Measurements from ENCODE around the gene CEP250. TPM values are rescaled to one million over a fixed set of nuclear protein-coding genes. Genes with fewer than 3 reads are reported as not detected.
"Not testable (repeated sequence)": the region's sequence is repeated elsewhere in the genome, so short reads cannot be mapped to it uniquely, and the experiment has no call there.

Gene CEP250
- total RNA-seq, 1 experiment from 2014 or later, result 37.3 TPM

- DNase-seq, result no peak
Measured at GRCh38 chr20:35541118-35541782, 85.9 kb downstream of the CEP250 start.

DNA sequence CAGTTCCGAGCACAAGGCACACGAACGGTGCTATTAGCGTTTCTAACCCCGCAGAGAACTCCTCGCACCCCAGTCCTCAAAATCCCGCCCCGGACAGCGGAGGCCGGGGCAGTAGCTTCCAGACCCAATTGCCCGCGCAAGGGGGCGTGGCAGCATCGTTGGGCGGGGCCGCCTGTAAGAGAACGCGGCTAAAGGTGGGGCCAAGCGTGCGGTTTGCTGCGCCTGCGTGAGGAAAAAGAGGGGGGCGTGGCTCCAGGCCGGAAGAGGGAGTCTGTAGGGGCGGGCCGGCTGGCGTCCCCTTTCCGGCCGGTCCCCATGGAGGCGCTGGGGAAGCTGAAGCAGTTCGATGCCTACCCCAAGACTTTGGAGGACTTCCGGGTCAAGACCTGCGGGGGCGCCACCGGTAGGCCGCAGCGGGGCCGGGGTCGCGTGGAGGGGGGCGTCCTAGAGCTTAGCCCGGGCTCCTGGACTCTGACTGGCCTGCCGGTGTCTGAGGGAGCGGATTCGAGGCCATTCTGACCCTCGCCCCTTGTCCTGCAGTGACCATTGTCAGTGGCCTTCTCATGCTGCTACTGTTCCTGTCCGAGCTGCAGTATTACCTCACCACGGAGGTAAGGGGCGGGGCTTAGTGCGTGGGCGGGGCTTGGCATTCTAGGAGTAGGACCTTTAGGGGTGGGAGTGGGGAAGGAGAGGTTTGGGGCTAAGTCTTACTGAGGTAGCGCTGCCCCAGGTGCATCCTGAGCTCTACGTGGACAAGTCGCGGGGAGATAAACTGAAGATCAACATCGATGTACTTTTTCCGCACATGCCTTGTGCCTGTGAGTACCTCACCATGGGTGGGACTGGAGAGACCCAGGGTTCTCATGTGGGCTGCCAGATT is 86.6 kb downstream of the CEP250 start, which contains the start of gene ERGIC3:
ERGIC3 (plus strand) TSS at position 296 of the 880 bp plus-strand sequence; CDS start at position 316, 20 bp downstream.
- Histone ChIP-seq H3K27me3 (no peaks in the 10 kb centered on the region), H3K9me3 (no peaks in the 10 kb centered on the region), H3K4me3 (peak within 1 kb of the TSS; percentile 80), H3K36me3 (peaks cover 41% of the 10 kb centered on the region)
- DNase-seq, result peak; percentile 98

More at GRCh38 chr20:35541118-35541782, 85.9 kb downstream of the CEP250 start:
- peak overlapping the region; percentile 80 for H3K4me3 ChIP-seq
- H3K9me3 ChIP-seq, result no peaks in the 10 kb centered on the region
- H3K36me3 ChIP-seq, result peaks cover 35% of the 10 kb centered on the region
- H3K27me3 ChIP-seq, result no peaks in the 10 kb centered on the region

DNA sequence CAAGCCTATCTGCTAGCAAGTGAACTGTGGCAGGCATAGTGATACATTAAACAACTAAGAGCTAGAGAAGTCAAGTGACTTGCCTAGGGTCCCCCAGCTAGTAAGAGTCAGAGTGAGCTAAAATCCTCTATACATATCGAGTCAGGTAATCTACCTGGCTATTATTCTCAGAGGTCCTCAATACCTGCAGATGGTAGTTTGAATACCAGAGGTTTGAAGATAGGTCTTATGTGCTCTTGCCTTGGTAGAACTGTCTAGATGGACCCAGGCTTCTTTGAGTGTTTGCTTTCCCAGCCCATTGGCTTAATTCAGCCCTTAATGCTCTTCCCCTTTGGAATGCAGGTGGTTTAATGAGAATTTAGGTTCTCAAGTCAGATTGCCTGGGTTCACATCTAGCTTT is 87.6 kb downstream of the CEP250 start:
- no peaks in the 10 kb centered on the region for H3K9me3 ChIP-seq
- H3K27me3 ChIP-seq, result no peaks in the 10 kb centered on the region
- DNase-seq, result no peak
- peaks cover 50% of the 10 kb centered on the region for H3K36me3 ChIP-seq
- peak overlapping the region; percentile 80 for H3K4me3 ChIP-seq

DNA sequence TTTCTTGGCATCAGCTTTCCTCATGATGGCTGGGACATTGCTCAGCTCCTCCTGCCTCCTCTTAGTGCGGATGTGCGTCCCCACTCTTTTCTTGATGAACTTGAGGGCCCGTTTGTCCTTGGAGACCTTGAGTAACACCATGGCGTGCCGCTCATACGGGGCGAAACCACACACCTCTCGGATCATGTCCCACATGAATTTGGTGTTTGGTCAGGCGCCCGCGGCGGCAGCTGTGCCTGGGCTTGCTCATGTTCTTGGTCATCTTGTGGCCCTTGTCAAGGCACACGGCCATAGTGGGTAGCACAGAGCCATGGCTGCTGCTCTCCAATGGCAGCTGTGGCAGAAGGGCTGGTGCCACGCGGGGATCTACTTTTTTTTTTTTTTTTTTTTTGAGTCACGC is 89.0 kb downstream of the CEP250 start:
- Histone ChIP-seq H3K27me3 (no peaks in the 10 kb centered on the region), H3K9me3 (no peaks in the 10 kb centered on the region)
- DNase-seq, result no peak

DNA sequence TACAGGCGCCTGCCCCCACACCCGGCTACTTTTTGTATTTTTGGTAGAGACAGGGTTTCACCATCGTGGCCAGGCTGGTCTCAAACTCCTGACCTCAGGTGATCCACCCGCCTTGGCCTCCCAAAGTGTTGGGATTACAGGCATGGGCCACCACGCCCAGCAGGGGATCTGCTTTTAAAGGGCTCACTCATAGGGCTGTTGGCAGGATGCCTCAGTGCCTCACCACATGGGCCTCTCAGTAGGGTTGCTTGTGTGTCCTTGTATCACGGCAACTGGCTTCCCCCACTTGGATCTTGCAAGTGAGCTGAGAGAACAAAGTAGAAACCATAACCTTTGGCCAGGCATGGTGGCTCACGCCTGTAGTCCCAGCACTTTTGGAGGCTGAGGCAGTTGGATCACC is 89.5 kb downstream of the CEP250 start:
- H3K36me3 ChIP-seq, result peaks cover 69% of the 10 kb centered on the region

More for the DNA sequence above, 89.0 kb downstream of the CEP250 start:
- peaks cover 64% of the 10 kb centered on the region for H3K36me3 ChIP-seq
- H3K4me3 ChIP-seq, result no peak overlapping the region

GRCh38 chr20:35546127-35546526 is 90.7 kb downstream of the CEP250 start:
- DNase-seq, result no peak
- peaks cover 73% of the 10 kb centered on the region for H3K36me3 ChIP-seq
- no peaks in the 10 kb centered on the region for H3K9me3 ChIP-seq
- no peak overlapping the region for H3K4me3 ChIP-seq
- H3K27me3 ChIP-seq, result no peaks in the 10 kb centered on the region

More for the DNA sequence above, 89.5 kb downstream of the CEP250 start:
- not testable (repeated sequence) for H3K27me3 ChIP-seq, H3K4me3 ChIP-seq, H3K9me3 ChIP-seq
- peak; percentile 76 for DNase-seq

DNA sequence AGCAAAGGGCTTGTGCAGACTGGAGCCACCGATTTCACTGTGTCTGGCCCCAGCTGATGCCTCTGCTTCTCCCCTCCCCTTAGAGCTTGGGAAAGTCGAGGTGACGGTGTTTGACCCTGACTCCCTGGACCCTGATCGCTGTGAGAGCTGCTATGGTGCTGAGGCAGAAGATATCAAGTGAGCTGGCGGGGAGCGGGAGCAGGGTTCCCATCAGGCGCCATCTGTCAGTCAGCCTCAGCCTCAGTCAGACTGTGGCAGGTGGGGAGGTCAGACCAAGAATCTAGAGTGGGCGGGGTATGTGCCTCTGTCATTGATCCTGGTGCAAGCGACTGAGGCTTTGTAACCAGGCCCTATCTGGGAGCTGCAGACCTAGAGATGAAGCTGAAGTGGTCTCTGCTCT is 91.9 kb downstream of the CEP250 start:
- H3K9me3 ChIP-seq, result no peaks in the 10 kb centered on the region
- DNase-seq, result no peak
- H3K4me3 ChIP-seq, result no peak overlapping the region
- no peaks in the 10 kb centered on the region for H3K27me3 ChIP-seq
- H3K36me3 ChIP-seq, result peaks cover 84% of the 10 kb centered on the region

DNA sequence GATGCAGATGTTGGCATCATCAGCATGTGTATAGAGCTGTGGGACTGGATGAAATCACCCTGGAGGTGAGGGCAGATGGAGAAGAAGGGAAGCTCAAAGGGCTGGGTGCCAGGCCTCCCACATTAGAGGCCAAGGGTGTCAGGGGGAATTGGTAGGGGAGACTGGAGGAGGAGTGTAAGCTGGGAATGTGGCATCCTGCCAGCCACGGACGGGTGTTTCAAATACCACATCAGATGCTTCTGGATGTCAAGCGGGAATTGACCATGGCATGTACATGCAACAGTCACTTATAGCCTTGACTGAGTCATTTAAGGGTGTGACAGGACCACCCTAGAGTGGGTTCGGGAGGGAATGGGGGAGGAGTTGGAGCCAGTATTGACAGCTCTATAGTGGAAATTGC is 96.1 kb downstream of the CEP250 start:
- Histone ChIP-seq H3K27me3 (no peaks in the 10 kb centered on the region), H3K36me3 (peaks cover 70% of the 10 kb centered on the region), H3K4me3 (no peak overlapping the region), H3K9me3 (no peaks in the 10 kb centered on the region)
- DNase-seq, result no peak

DNA sequence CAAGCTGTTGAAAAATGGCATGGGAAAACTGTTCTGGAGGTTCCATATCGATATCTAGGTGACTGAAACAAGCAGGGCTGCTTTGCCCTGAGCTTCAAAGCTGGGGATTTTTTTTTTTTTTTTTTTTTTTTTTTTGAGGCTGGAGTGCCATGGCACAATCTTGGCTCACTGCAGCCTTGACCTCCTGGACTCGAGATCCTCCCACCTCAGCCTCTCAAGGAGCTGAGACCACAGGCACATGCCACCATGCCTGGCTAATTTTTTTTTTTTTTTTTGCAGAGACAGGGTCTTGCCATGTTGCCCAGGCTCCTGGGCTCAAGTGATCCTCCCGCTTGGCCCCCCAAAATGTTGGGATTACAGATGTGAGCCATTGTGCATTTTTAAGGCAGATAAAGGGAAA is 97.5 kb downstream of the CEP250 start:
- no peak overlapping the region for H3K4me3 ChIP-seq
- H3K9me3 ChIP-seq, result no peaks in the 10 kb centered on the region
- no peak for DNase-seq
- peaks cover 72% of the 10 kb centered on the region for H3K36me3 ChIP-seq
- no peaks in the 10 kb centered on the region for H3K27me3 ChIP-seq

DNA sequence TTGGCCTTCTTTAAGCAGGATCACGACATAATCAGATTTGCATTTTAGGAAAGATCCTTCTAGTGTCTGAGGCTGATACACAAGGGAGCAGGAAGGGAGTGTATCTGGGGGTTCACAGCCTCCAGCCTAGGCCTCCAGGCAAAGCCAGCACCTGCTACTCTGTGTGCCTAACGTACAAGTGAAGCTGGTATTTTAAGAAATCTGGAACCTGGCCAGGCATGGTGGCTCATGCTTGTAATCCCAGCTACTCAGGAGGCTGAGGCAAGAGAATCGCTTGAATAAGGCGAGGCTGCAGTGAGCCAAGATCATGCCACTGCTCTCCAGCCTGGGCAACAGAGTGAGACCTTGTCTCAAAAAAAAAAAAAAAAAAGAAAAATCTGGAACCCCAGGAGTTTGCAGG is 100.1 kb downstream of the CEP250 start:
- not testable (repeated sequence) for H3K9me3 ChIP-seq, H3K4me3 ChIP-seq, DNase-seq, H3K27me3 ChIP-seq
- peaks cover 49% of the 10 kb centered on the region for H3K36me3 ChIP-seq

DNA sequence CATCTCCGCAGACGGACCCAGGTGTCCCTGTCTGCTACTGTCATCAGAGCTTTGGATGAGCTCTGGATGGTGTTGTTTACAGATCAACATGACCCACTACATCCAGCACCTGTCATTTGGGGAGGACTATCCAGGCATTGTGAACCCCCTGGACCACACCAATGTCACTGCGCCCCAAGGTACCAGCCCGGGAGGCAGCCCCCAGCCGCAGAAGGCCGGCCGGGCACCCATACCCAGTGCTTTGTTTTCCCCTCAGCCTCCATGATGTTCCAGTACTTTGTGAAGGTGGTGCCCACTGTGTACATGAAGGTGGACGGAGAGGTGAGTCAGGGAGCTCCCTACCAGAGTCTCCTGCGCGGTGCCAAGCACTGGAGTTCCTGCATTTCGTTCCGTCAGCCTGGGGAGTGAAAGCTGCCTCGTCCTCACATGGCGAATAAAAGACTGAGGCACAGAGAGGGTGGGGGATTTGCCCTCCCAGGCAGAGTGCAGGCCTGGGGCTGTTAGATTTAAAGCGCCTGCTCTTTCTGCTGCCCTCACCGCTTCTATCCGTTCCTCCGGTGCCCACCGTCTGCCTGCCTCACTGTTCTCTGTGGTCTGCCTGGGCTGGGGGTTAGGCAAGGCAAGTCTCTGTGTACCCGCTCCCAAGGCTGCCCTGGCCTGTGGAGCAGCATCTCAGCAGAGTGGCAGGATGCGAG is 100.7 kb downstream of the CEP250 start:
- Histone ChIP-seq H3K36me3 (peaks cover 49% of the 10 kb centered on the region), H3K9me3 (no peaks in the 10 kb centered on the region), H3K4me3 (no peak overlapping the region), H3K27me3 (no peaks in the 10 kb centered on the region)
- DNase-seq, result no peak

- Histone ChIP-seq H3K9me3 (no peaks in the 10 kb centered on the region), H3K4me3 (no peak overlapping the region), H3K36me3 (peaks cover 42% of the 10 kb centered on the region), H3K27me3 (no peaks in the 10 kb centered on the region)
- DNase-seq, result no peak
Measured at GRCh38 chr20:35556871-35557270, 101.5 kb downstream of the CEP250 start.

GRCh38 chr20:35558451-35558850 is 103.1 kb downstream of the CEP250 start:
- Histone ChIP-seq H3K4me3 (no peak overlapping the region), H3K36me3 (peaks cover 34% of the 10 kb centered on the region), H3K9me3 (no peaks in the 10 kb centered on the region), H3K27me3 (no peaks in the 10 kb centered on the region)
- DNase-seq, result no peak

GRCh38 chr20:35559042-35559693 is 103.8 kb downstream of the CEP250 start:
- Histone ChIP-seq H3K4me3 (no peak overlapping the region), H3K27me3 (no peaks in the 10 kb centered on the region), H3K36me3 (peaks cover 31% of the 10 kb centered on the region), H3K9me3 (no peaks in the 10 kb centered on the region)
- no peak for DNase-seq

GRCh38 chr20:35560105-35560511 is 104.7 kb downstream of the CEP250 start:
- Histone ChIP-seq H3K27me3 (no peaks in the 10 kb centered on the region), H3K9me3 (no peaks in the 10 kb centered on the region), H3K36me3 (peaks cover 27% of the 10 kb centered on the region), H3K4me3 (no peak overlapping the region)
- DNase-seq, result no peak

GRCh38 chr20:35560541-35560940 is 105.1 kb downstream of the CEP250 start:
- no peaks in the 10 kb centered on the region for H3K9me3 ChIP-seq
- peaks cover 22% of the 10 kb centered on the region for H3K36me3 ChIP-seq
- no peak for DNase-seq
- no peak overlapping the region for H3K4me3 ChIP-seq
- H3K27me3 ChIP-seq, result no peaks in the 10 kb centered on the region

DNA sequence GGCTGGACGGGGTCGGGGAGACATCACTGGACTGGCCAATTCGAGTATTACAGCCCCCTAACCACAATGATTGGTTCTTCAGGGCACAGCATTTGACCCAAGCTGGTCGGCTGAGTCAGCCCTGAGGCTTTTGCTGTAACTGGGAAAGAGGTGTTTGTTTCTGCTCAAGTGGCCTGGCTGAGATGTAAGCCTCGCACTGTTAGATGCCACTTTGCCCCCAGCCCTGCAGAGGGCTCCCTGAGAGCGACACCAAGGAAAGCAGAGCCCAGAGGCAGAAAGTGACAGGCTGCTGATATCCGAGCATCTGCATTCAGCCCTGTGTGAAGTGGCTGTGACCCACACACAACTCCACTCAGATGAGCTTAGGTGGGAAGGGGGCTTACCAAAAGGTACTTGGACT is 105.9 kb downstream of the CEP250 start:
- H3K36me3 ChIP-seq, result peaks cover 17% of the 10 kb centered on the region
- DNase-seq, result peak; percentile 54
- H3K4me3 ChIP-seq, result no peak overlapping the region
- H3K27me3 ChIP-seq, result no peaks in the 10 kb centered on the region
- H3K9me3 ChIP-seq, result no peaks in the 10 kb centered on the region
